GM18858 (cell line): ENCODE results near the gene GLUD2.
"Not testable (repeated sequence)": the region's sequence is repeated elsewhere in the genome, so short reads cannot be mapped to it uniquely, and the experiment has no call there.

Experiments used
- ATAC-seq: cut with Tn5 transposase; IDR thresholded peaks from one replicate; pipeline ENCODE4 v1.9.1; 2021; ENCODE audit not compliant: unreplicated experiment

GLUD2 gene

DNA sequence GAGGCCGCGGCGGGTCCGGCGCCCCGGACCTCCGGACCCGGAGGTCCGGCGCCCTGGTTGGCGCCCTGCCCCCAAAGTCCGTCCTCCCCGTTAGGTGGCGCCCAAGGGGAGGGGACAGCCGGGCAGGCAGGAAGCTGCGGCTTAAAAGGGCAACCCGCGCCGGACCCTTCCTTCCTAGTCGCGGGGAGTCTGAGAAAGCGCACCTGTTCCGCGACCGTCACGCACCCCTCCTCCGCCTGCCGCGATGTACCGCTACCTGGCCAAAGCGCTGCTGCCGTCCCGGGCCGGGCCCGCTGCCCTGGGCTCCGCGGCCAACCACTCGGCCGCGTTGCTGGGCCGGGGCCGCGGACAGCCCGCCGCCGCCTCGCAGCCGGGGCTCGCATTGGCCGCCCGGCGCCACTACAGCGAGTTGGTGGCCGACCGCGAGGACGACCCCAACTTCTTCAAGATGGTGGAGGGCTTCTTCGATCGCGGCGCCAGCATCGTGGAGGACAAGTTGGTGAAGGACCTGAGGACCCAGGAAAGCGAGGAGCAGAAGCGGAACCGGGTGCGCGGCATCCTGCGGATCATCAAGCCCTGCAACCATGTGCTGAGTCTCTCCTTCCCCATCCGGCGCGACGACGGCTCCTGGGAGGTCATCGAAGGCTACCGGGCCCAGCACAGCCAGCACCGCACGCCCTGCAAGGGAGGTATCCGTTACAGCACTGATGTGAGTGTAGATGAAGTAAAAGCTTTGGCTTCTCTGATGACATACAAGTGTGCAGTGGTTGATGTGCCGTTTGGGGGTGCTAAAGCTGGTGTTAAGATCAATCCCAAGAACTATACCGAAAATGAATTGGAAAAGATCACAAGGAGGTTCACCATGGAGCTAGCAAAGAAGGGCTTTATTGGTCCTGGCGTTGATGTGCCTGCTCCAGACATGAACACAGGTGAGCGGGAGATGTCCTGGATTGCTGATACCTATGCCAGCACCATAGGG lies at the start of gene GLUD2:
Gene GLUD2, plus strand, starts transcription at position 170 of the 979 bp plus-strand sequence. Its CDS starts 75 bp downstream, at position 245.
- not testable (repeated sequence) for ATAC-seq

DNA sequence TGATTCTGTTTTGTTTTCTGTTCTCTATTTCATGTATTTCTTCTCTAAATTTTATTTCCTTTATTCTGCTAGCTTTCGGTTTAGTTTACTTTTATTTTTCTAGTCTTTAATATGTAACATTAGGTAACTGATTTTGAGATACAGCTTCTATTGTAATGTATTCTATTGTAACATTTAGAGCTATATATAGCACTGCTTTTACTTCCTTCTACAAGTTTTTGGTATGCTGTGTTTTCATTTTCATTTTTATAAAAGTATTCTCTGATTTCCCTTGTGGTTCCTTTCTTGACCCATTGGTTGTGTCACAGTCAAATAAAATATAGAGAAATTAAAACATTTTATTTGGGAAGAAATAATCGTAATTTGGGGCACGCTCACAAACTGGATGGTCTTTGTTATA lies 48.0 kb upstream of the GLUD2 start:
- ATAC-seq: peak; percentile 69

DNA sequence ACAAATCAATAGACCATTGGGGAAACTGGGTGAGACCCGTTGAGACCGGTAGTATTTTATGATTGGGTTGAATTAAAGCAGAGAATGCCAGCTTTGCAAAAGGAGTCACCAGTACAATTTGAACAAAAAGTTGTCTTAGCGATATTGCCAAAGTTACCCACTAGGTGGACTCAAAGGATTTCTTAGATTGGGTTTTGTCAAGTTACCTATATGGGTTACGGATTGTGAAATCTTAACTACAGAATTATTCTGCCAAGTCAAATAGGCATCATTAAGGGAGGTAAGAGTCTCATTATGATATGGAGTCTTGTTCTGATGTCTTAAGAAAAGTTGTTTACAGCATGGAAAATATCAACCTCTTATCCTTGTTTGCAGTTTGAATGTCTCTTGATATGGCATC lies 46.8 kb upstream of the GLUD2 start:
- ATAC-seq: no peak

DNA sequence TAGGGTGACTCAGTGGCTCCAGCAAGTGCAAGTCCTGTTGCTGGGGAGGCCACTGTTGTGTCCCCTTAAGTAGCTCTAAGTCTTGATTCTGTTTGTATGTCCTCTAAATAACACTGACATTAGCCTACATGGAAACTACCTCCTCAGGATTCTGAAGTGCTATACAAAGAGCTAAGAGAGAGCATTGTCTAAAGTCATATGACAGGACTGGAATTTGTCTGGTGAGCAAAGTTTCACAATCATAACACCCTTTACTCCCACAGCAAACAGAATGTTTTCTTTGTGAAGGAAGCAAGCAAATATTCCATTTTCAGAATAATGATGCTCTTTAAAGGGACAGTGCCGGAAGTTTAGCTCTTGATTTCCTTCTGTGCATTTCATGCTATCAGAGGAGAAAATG lies 38.5 kb upstream of the GLUD2 start:
- no peak for ATAC-seq

DNA sequence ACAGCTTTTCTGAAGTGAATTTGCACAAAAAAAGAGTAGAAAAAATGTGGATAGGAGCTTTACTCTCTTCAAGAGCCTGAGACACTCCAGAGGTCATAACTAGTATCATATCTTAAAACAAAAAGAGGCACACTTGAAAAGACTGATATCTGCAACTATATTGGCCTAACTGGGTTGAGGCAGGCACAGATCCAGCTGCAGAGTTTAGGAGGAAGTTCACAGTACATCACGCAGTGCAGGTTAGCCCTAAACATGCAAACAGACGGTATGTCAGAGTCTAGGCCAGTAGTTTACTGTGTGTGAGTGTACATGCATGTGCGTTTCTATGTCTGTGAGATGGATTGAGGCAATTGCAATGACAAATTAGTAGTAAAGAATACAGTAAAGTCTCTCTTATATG lies 37.6 kb upstream of the GLUD2 start:
- ATAC-seq: no peak

DNA sequence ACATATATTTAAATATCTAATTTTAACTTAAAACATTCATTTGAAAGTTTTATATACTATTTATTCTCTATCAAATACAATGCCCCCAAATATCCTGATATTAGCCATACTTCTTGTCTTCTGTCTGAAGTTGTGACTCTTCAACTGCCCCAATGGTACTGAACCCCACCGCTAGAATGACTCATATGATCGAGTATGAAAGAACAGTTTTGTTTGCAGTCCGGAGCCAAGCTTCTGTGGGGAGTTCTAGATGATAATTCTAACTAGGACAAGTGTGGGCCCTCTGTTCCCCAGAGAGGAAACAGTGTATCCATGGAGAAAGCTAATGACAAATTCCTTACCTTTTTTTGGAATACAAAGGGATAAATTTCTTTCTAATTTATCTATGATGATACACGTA lies 37.2 kb upstream of the GLUD2 start:
- ATAC-seq: no peak

DNA sequence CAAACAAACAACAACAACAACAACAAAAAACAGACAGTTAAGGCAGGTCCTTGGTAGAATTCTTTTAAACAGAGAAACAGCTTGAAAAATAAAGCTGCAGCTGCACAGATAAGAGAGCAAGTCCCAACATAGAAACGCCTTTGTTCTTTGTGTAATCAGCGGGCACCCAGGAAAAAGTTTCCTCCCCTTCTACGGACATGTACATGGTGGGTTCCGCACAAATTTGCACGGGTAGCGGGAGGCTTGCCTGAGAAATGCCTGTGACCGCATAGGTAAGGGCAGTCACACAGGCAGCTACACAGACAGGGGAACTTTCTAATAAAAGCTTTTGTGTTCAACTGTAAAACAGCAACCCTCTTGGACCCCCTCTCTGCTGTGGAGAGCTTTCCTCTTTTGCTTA lies 36.2 kb upstream of the GLUD2 start:
- ATAC-seq: no peak

DNA sequence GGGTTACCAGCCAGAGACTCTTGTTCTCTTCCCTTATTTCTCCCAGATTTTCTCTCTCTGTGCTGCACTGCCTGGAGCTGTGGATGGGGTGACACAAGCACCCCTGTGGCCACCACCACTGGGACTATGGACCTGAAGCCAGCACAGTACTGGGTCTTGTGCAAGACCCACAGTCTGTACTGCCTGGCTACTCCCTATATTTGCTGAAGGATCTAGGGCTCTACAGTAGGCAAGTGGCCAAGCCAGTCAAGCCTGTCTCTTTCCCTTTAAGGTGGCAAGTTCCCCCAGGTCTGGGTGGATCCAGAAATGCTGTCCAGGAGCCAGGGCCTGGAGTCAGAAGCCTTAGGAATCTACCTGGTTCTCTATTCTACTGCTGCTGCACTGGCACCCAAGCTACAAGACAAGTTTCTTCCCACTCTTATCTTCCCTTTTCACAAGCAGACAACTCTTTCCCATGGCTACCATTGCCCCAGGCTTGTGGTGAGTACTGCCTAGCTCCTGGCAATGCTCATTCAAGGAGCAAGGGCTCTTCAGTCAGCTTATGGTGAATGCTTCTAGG lies 33.4 kb upstream of the GLUD2 start:
- no peak for ATAC-seq

DNA sequence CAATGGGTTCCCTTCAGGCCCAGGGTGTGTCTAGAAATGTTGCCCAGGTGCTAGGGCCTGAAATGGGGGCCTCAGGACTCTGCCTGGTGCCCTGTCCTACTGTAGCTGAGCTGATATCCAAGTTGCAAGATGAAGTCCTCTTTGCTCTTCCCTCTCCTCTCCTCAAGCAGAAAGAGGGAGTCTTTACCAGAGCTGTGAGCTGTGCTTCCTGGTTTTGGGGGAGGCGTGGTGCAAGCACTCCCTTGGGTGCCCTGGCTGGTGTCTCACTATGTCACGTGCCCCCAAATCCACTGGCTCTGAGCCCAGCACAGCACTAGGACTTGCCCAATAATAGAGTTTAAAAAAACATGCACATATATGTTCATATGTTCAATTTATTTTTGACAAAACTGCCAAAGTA lies 32.6 kb upstream of the GLUD2 start:
- no peak for ATAC-seq

DNA sequence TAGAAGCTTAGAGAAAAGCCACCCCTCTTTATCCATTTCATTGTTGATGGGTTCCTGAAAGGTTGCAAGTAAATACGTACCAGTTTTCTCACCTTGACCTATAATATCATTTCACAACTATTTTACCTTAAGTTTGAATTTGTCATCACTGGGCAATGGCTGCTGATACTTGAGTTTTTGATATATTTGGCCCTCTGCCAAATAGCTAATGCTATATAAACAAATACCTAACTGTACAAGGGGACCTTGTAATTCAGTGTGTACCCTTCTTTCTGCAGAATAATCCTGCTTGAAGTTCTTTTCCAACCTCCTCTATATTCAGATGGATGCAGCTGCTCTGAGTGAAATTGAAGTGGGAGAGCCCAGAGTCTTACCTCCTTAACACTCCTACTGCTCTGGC lies 19.0 kb upstream of the GLUD2 start:
- ATAC-seq: no peak

DNA sequence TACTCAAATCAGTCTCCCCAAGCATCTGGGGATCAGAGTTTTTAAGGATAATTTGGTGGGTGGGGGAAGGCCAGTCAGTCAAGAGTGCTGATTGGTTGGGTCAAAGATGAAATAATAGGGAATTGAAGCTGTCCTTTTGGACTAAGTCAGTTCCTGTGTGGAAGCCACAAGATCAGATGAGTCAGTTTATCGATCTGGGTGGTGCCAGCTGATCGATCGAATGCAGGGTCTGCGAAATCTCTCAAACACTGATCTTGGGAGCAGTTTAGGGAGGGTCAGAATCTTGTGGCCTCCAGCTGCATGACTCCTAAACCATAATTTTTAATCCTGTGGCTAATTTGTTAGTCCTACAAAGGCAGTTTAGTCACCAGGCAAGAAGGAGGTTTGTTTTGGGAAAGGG lies 17.3 kb upstream of the GLUD2 start:
- ATAC-seq: no peak

DNA sequence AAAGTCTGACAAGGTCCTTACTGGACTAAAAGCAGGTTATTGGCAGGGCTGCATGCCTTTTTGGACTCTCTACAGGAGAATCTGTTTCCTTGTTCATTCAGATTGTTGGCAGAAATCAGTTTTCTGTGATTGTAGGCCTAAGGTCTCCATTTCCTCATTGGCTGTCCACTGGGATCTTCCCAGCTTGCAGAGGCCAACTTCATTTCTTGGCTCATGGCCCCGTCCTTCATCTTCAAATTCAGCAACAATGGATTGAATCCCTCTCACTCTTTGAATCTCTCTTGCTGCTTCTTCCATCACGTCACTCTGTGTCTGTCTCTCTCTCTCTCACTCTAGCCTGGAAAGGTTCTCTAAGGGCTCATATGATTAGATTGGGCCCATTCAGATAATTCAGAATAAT lies 14.9 kb upstream of the GLUD2 start:
- ATAC-seq: no peak

DNA sequence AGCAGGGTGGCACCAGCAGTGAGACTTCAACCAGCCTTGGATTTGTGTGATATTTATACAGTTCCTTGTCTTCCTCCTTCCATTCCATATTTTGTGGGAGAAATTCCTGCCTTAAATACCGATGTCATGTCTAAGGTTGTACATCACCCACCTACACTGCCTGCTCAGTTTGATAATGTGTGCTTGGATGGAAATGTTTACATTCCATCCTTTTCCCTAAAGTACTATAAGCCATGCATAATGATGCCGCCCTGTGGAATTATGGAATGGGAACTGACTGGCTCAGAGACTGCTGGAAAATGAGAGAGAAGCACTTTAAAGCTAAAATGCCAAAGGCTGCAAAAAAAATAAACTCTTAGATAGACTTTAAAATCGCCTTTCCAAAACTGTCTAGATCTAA lies 11.3 kb upstream of the GLUD2 start:
- no peak for ATAC-seq

DNA sequence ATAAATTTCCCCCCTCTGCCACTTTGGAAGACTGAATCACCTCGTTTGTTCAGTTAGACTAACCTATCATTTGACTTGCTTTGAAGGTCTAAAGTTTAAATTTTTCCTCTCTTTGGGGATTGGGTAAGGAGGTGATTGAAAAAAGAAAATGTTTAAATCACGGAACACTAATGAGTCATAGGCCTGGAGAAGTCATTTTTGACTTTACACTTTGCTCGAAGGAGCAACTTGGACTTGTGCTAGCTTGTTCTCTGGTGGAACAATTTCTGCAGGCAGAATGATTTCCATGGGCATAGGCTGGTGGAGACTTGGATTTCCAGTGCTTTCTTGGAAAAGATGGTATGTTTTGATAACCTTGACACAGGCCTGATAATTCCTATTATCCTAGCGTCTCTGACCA lies 10.5 kb upstream of the GLUD2 start:
- ATAC-seq: no peak

DNA sequence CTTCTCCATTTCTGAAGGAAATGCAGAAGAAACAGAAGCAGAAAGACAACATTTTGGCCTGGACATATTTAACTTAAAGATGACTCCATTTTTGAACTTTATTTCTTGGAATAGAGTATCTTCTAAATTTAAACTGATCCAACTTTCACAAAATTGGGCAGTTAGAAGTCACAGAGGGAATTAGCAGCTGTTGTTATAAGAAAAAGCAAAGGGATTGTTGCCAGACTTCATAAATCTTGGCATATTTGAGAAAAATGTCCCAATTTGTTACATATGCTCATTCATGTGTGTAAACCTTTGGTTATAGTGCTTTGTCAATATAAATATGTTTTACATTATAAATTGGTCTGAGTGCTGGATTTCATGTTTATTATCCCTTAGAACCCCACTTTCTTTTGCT lies 3.4 kb downstream of the GLUD2 start:
- no peak for ATAC-seq

DNA sequence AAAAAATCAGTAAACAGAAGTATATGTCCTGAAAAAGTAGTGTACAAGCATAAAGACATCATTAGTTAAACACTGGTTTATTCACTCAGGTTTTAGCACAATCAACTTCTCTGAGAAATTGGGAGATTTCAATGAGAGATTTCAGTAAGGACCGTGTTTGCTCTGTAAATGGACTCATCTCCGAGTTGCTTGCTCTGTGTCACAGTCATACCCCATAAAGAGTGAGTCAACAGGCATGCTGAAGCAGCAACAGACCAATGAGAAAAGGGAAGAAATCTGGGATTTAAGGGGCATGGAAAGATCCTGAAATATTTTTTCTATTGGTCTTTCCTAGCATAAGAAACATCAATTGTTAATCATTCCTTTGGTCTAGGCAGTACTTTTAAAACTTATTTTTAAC lies 4.7 kb downstream of the GLUD2 start:
- ATAC-seq: no peak

DNA sequence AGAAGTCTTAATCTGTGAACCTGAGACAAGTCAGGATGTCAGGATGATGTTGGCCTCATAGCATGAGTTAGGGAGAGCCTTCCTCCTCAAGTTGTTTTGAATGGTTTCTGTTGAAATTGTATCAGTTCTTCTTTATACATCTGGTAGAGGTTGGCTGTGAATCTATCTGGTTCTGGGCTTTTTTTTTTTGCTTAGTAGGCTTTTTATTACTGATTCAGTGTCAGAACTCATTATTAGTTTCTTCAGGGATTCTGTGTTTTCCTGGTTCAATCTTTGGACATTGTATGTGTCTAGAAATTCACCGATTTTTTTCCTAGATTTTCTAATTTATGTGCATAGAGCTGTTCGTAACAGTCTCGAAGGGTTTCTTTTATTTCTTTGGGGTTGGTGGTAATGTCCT lies 14.9 kb downstream of the GLUD2 start:
- ATAC-seq: no peak

DNA sequence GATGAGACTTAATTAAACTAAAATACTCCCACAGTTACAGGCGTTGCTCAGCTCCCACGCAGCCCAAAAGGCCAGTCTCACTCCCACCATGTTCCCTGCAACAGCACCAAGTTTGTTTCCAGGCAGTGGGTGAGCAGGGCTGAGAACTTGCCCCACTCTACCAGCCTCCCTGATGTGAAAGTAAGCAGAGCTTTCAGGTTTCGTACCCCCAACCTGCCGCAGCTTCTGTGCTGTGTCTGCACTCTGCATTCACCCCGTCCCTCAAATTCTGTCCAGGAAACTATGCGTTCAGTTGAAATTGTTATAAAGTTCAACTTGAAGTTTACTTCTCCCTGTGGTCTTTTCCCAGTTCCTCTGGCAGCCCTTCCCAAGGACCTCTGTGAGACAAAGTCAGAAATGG lies 17.2 kb downstream of the GLUD2 start:
- no peak for ATAC-seq

DNA sequence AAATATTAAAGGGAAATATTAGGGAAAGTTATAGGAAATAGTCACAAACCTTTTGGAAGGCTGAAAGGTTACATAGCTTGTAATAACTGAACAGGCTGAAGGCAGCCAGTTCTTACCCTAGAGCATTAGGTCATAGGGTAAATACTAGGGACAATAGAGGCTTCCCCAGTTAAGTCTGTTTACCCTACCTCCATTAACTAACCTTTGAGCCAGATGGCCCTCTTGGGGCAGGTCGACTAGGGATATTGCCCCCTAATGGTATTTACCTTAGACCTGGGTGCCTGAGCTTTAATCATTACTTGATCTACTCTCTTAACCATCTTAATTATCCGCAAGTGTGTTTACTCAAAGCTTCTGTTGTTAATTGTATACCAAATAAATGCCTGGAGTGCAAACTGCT lies 36.8 kb downstream of the GLUD2 start:
- ATAC-seq: not testable (repeated sequence)

DNA sequence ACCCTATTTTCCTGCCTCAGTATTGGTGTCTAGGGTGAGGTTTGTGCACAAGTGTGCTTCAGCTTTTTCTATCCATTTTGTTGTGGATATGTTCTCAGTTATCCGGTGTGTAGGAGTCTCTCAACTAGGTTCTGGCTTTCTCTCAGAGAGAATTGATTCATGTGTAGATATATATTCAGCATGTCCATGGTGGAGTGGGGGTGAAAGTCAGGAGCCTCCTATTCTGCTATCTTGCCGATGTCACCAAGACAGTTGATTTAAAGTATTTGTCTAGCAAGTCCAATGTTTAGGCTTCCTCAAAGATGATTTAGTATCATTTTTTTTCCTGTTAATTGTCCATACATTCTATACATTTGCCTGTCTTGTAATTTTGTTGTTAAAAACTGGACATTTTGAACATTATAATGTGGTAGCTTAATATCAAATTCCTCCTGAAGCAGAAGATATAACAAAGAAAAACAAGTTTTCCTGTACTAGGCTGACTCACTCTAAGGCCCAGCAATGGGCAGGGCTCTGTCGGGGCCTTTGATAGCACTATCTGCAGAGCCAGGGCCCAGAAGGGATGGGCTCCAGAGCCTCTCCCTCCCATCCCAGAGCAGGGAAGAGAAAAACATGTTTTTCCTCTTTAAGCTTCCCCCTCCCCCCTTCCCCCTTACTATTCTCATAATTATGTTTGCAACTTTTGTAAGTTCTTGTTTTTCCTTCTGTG lies 37.6 kb downstream of the GLUD2 start:
- ATAC-seq: no peak

DNA sequence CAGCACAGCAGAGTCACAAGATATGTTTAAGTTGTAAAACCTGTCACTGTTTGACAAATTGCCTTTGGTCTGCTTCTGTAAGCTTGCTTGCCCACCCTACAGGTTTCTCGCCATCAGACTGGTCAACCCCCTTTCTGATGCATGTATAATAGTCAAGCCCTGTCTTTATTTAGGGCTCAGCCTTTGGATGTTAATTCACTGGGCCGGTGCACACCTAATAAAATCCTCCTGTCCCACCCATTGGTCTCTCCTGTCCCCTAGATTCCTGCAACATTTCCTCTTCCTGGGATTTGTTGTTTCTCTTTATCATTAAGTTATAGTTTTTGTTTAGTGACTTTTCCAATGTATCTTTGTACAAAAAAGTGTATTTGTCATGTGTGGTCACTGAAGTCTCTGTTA lies 38.2 kb downstream of the GLUD2 start:
- no peak for ATAC-seq

DNA sequence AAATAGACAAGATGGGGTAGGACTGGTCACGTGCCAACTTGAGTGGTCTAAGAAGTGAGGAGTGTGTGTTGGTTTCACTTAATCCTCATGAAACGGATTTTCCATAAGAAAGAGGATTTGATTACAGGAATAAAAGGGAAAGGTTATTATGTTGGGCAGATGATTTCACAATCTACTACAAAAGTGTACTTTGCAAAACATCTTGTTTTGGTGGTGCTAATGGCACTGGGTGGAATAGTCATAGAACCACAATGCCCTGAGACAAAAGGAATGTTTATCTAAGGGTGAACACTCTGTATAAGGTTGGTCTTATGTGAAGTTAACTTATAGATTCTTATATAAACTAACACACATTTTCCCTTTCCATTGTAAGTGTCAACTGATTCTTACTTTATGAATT lies 45.6 kb downstream of the GLUD2 start:
- no peak for ATAC-seq
